Measurements from ENCODE around the gene NUP54. TPM values are rescaled to one million over a fixed set of nuclear protein-coding genes. Genes with fewer than 3 reads are reported as not detected.

Gene NUP54
- total RNA-seq, 4 donors from 2014 or later, result 15.6 to 32.2 (median 23.9) TPM

GRCh38 chr4:76120199-76120598, 28.0 kb downstream of the NUP54 start:
- H3K36me3 ChIP-seq, result peaks cover 0 to 86% (median 6%) of the 10 kb centered on the region in 3 donors
- H3K4me3 ChIP-seq, result no peak overlapping the region
- TF ChIP-seq POLR2A (IDR thresholded peaks at IDR 0.05) (no peak), CTCF (IDR thresholded peaks at IDR 0.05) (no peak)
- H3K27me3 ChIP-seq, result no peaks in the 10 kb centered on the region
- no peaks in the 10 kb centered on the region for H3K9me3 ChIP-seq
- no peak for DNase-seq
- H3K4me1 ChIP-seq, result no peaks in the 10 kb centered on the region
- H3K27ac ChIP-seq, result no peak overlapping the region

GRCh38 chr4:76117536-76117935, 30.7 kb downstream of the NUP54 start:
- TF ChIP-seq POLR2A (IDR thresholded peaks at IDR 0.05) (no peak), CTCF (IDR thresholded peaks at IDR 0.05) (no peak)
- peaks cover 0 to 85% (median 6%) of the 10 kb centered on the region in 3 donors for H3K36me3 ChIP-seq

GRCh38 chr4:76116821-76117220, 31.4 kb downstream of the NUP54 start:
- Histone ChIP-seq H3K9me3 (no peaks in the 10 kb centered on the region), H3K4me3 (no peak overlapping the region), H3K27me3 (no peaks in the 10 kb centered on the region), H3K36me3 (peaks cover 0 to 78% (median 6%) of the 10 kb centered on the region in 3 donors), H3K27ac (no peak overlapping the region), H3K4me1 (no peaks in the 10 kb centered on the region)
- no peak for DNase-seq
- TF ChIP-seq POLR2A (IDR thresholded peaks at IDR 0.05), result no peak
- no peak for TF ChIP-seq CTCF (IDR thresholded peaks at IDR 0.05)

More at GRCh38 chr4:76117536-76117935, 30.7 kb downstream of the NUP54 start:
- Histone ChIP-seq H3K4me1 (no peaks in the 10 kb centered on the region), H3K4me3 (no peak overlapping the region), H3K27ac (no peak overlapping the region), H3K27me3 (no peaks in the 10 kb centered on the region), H3K9me3 (no peaks in the 10 kb centered on the region)
- DNase-seq, result no peak

GRCh38 chr4:76108467-76109181, 39.6 kb downstream of the NUP54 start:
- H3K9me3 ChIP-seq, result no peaks in the 10 kb centered on the region
- no peak for TF ChIP-seq CTCF (IDR thresholded peaks at IDR 0.05)
- TF ChIP-seq POLR2A (IDR thresholded peaks at IDR 0.05), result no peak
- no peak overlapping the region for H3K4me3 ChIP-seq
- H3K4me1 ChIP-seq, result no peaks in the 10 kb centered on the region
- H3K27me3 ChIP-seq, result no peaks in the 10 kb centered on the region
- DNase-seq, result no peak
- peaks cover 0 to 10% (median 0%) of the 10 kb centered on the region in 3 donors for H3K36me3 ChIP-seq
- no peak overlapping the region for H3K27ac ChIP-seq

GRCh38 chr4:76106442-76106841, 41.8 kb downstream of the NUP54 start:
- Histone ChIP-seq H3K9me3 (no peaks in the 10 kb centered on the region), H3K36me3 (no peaks in the 10 kb centered on the region), H3K27ac (no peak overlapping the region), H3K4me3 (no peak overlapping the region), H3K4me1 (no peaks in the 10 kb centered on the region), H3K27me3 (no peaks in the 10 kb centered on the region)
- no peak for TF ChIP-seq POLR2A (IDR thresholded peaks at IDR 0.05)
- no peak for TF ChIP-seq CTCF (IDR thresholded peaks at IDR 0.05)
- no peak for DNase-seq

Measured in Peyer's patch (tissue), 4 donors.